HepG2 (cell line): ENCODE data around the gene FAM161A. TPM values are rescaled to one million over a fixed set of nuclear protein-coding genes. Genes with fewer than 3 reads are reported as not detected.
A peak's percentile ranks its signal among the peaks of the same experiment; 100 is the strongest.
"Not testable (repeated sequence)": the region's sequence is repeated elsewhere in the genome, so short reads cannot be mapped to it uniquely, and the experiment has no call there.

Experiments
- ATAC-seq: fragments of 200-7000 bp; cut with Tn5 transposase; 3 replicates; pipeline ENCODE4 v1.9.1; 2020; ENCODE audit warnings: mild to moderate bottlenecking, moderate library complexity
- BruUV-seq: library from RNA; stranded (reverse); fragments of 400-500 nt; replicated peaks from 2 replicates; lab custom pipeline; 2021; lab: Mats Ljungman, UMichigan
- CTCF ChIA-PET: fragments of 300-600 bp; formaldehyde crosslinking; extraction: SDS; loops from one replicate; lab custom pipeline; 2021; ENCODE audit warnings: low total read pairs, inconsistent platforms, low intra/inter-chr PET ratio; lab: Yijun Ruan, JAX
- POLR2A ChIA-PET: fragments of 350-600 bp; sonication (Branson Sonifier 250); formaldehyde crosslinking; loops from one replicate; lab custom pipeline; 2020; ENCODE audit warnings: antibody characterized with exemption, inconsistent platforms; lab: Yijun Ruan, JAX
- DNase-seq: peaks from one replicate; pipeline ENCODE4 v3.0.0-alpha.2; 2015; ENCODE audit warnings: low spot score
- FAIRE-seq: peaks from 3 replicates; lab custom pipeline; 2011; peaks lifted over from hg19 to GRCh38; lab: Jason Lieb, UNC
- H2AFZ ChIP-seq: one replicate; pipeline ENCODE4 v1.6.1; 2011; ENCODE audit warnings: low read length, inconsistent platforms
- H3K27ac ChIP-seq: fragments of 300-600 bp; 3 replicates; pipeline ENCODE4 v1.8.0; 2011; ENCODE audit warnings: mixed run types, mild to moderate bottlenecking, mixed read lengths, low read length, inconsistent platforms; ENCODE audit not compliant: insufficient read depth; ENCODE audit errors: extremely low read length
- H3K27me3 ChIP-seq, 2 experiments: fragments of 200-600 bp in 1 of 2; 2 replicates in 1 of 2; 3 replicates in 1 of 2; pipeline versions ENCODE4 v1.6.0 to v1.8.0; 2011; ENCODE audit warnings: low read length in 2 of 2, mild to moderate bottlenecking in 2 of 2, moderate library complexity in 2 of 2, inconsistent platforms in 1 of 2; ENCODE audit not compliant: insufficient read depth in 2 of 2, control insufficient read depth in 1 of 2
- H3K36me3 ChIP-seq, 2 experiments: fragments of 200-600 bp in 1 of 2; replicated peaks in 1 of 2; 2 replicates in 1 of 2; 3 replicates in 1 of 2; pipeline versions ENCODE4 v1.5.1 to v1.8.0; 2011; ENCODE audit warnings: low read length in 2 of 2, inconsistent platforms in 1 of 2; ENCODE audit not compliant: insufficient read depth in 2 of 2, control insufficient read depth in 1 of 2
- H3K4me1 ChIP-seq: 2 replicates; pipeline ENCODE4 v1.5.1; 2012; ENCODE audit warnings: low read length, inconsistent platforms; ENCODE audit not compliant: insufficient read depth
- H3K4me2 ChIP-seq: 2 replicates; pipeline ENCODE4 v1.6.0; 2011; ENCODE audit warnings: low read depth, low read length, inconsistent platforms
- H3K4me3 ChIP-seq, 3 experiments: fragments of 200-600 bp in 1 of 3; sonication (generic), shearing (Covaris generic) in 1 of 3; replicated peaks in 1 of 3; 2 replicates each; pipeline ENCODE4 v1.5.1; 2011 to 2016; ENCODE audit warnings: low read length in 3 of 3, inconsistent platforms in 2 of 3, low read depth in 2 of 3, mild to moderate bottlenecking in 2 of 3, control low read depth in 1 of 3, mixed read lengths in 1 of 3; ENCODE audit not compliant: insufficient read depth in 1 of 3
- H3K79me2 ChIP-seq: one replicate; pipeline ENCODE4 v1.6.1; 2011; ENCODE audit warnings: low read length, inconsistent platforms; ENCODE audit not compliant: insufficient read depth
- H3K9ac ChIP-seq: 2 replicates; pipeline ENCODE4 v1.6.0; 2011; ENCODE audit warnings: mild to moderate bottlenecking, low read depth, low read length, inconsistent platforms; ENCODE audit not compliant: insufficient read depth
- H3K9me3 ChIP-seq: 2 replicates; pipeline ENCODE4 v1.5.1; 2012; ENCODE audit warnings: mild to moderate bottlenecking, low read length
- H4K20me1 ChIP-seq: 2 replicates; pipeline ENCODE4 v1.6.0; 2011; ENCODE audit warnings: inconsistent platforms, mild to moderate bottlenecking, low read length, moderate library complexity; ENCODE audit not compliant: insufficient read depth
- CREB1 ChIP-seq, 2 experiments: fragments of 450-650 bp in 1 of 2; IDR thresholded peaks; 2 replicates each; pipeline ENCODE4 v1.6.1; 2016 to 2017; ENCODE audit warnings: control low read depth in 1 of 2, mild to moderate bottlenecking in 1 of 2, missing compliant biosample characterization in 1 of 2, missing genetic modification characterization in 1 of 2
- E2F2 ChIP-seq: sonication (generic); formaldehyde crosslinking; IDR thresholded peaks from 2 replicates; pipeline ENCODE4 v1.4.0; 2020; ENCODE audit warnings: missing genetic modification reagents, borderline replicate concordance
- ELF4 ChIP-seq: sonication (generic); formaldehyde crosslinking; IDR thresholded peaks from 2 replicates; pipeline ENCODE4 v1.5.0; 2020; ENCODE audit warnings: missing genetic modification reagents, mild to moderate bottlenecking, moderate library complexity, borderline replicate concordance
- FOSL2 ChIP-seq: sonication (generic); formaldehyde crosslinking; IDR thresholded peaks from 2 replicates; pipeline ENCODE4 v1.4.0; 2020; ENCODE audit warnings: missing genetic modification reagents
- MXD4 ChIP-seq: IDR thresholded peaks from 2 replicates; pipeline ENCODE4 v1.6.1; 2016; ENCODE audit warnings: mild to moderate bottlenecking, missing biosample characterization, missing genetic modification reagents
- ONECUT2 ChIP-seq: sonication (generic); formaldehyde crosslinking; IDR thresholded peaks from 2 replicates; pipeline ENCODE4 v1.4.0; 2020; ENCODE audit warnings: missing genetic modification reagents
- PHB2 ChIP-seq: fragments of 450-650 bp; IDR thresholded peaks from 2 replicates; pipeline ENCODE4 v1.6.1; 2018; ENCODE audit not compliant: partially characterized antibody
- YEATS4 ChIP-seq: sonication (generic); formaldehyde crosslinking; IDR thresholded peaks from 2 replicates; pipeline ENCODE4 v1.4.0; 2020; ENCODE audit warnings: missing genetic modification reagents, borderline replicate concordance
- ZGPAT ChIP-seq: IDR thresholded peaks from 2 replicates; pipeline ENCODE4 v1.6.1; 2016; ENCODE audit warnings: mild to moderate bottlenecking
- ZMYM4 ChIP-seq: sonication (generic); formaldehyde crosslinking; IDR thresholded peaks from 2 replicates; pipeline ENCODE4 v1.8.1; 2023; ENCODE audit warnings: mild to moderate bottlenecking, missing genetic modification reagents
- ZNF570 ChIP-seq: sonication (generic); formaldehyde crosslinking; IDR thresholded peaks from 2 replicates; pipeline ENCODE4 v1.4.0; 2020; ENCODE audit warnings: mild to moderate bottlenecking, missing genetic modification reagents, borderline replicate concordance
- WGBS: methylation state at CpG from one replicate; pipeline ENCODE4 v1.1.6; 2017; ENCODE audit warnings: low lambda C conversion rate; 5-methylcytosine and 5-hydroxymethylcytosine counted together
- in situ Hi-C: cut with HindIII; loops from 2 replicates; pipeline ENCODE4 v1.10.0; 2017; ENCODE audit warnings: low pct_unique_long_range_greater_than_20kb; ENCODE audit not compliant: extremely low pct_ligation_motif_present
- intact Hi-C: fragments of 100-400 bp; cut with micrococcal nuclease; formaldehyde crosslinking; loops from one replicate; pipeline ENCODE4 v1.10.0; 2022; ENCODE audit not compliant: unreplicated experiment
- polyA plus RNA-seq, 8 experiments: library from polyadenylated mRNA; depleted of rRNA in 3 of 8; stranded (reverse) in 7 of 8; unstranded in 1 of 8; fragments of >200 nt; fragmentation: Illumina TruSeq in 4 of 8; extraction: Trizol in 4 of 8; gene quantifications; 2 replicates each; pipeline versions ENCODE4 v1.2.1 to v1.2.3, GENCODE V29; 2011 to 2016; ENCODE audit warnings: low read depth in 4 of 8, missing spikeins in 1 of 8, mixed read lengths in 1 of 8; ENCODE audit not compliant: insufficient read depth in 1 of 8
- total RNA-seq, 5 experiments: library from RNA; depleted of rRNA; stranded (reverse); fragments of >200 nt; fragmentation: Illumina TruSeq; extraction: Trizol; gene quantifications; 2 replicates each; pipeline ENCODE4 v1.2.3, GENCODE V29; 2016; ENCODE audit warnings: low read depth in 1 of 5

Gene FAM161A
- total and polyA plus RNA-seq, 2 of the 13 experiments (the other 11 are each of a cell fraction or from before 2014, with no cell fraction given), result 2.7 to 3.4 TPM

- TF ChIP-seq ZNF570 (CRISPR knock-in tag), result no peak
- TF ChIP-seq ZGPAT (CRISPR knock-in tag), result no peak
- no peak for TF ChIP-seq PHB2
- no peak for TF ChIP-seq CREB1 (IDR thresholded peaks at IDR 0.05)
- TF ChIP-seq CREB1 (CRISPR knock-in tag; IDR thresholded peaks at IDR 0.05), result no peak
- TF ChIP-seq YEATS4 (CRISPR knock-in tag), result no peak
- 0 out of 2 replicates have a peak, but pooled peaks have one; percentile 20 for TF ChIP-seq ZMYM4 (CRISPR knock-in tag)
Measured at GRCh38 chr2:61816480-61817355, 37.1 kb downstream of the FAM161A start (continued).

GRCh38 chr2:61814539-61815160 is 39.2 kb downstream of the FAM161A start:
- Histone ChIP-seq H3K4me3 (no peak overlapping the region), H3K79me2 (no peaks in the 10 kb centered on the region), H3K9me3 (no peaks in the 10 kb centered on the region), H3K27me3 (peaks cover 0 to 9% of the 10 kb centered on the region in 2 experiments; a peak in 4 of 5 replicates), H3K4me1 (peaks cover 13% of the 10 kb centered on the region), H3K9ac (no peak overlapping the region), H4K20me1 (no peaks in the 10 kb centered on the region), H3K4me2 (no peak overlapping the region), H3K27ac (no peak overlapping the region), H3K36me3 (no peaks in the 10 kb centered on the region), H2AFZ (no peak overlapping the region)
- ChIA-PET CTCF (no interaction called here), POLR2A (no interaction called here)
- no peak for ATAC-seq
- intact Hi-C loops, result no loop called here
- FAIRE-seq, result no peak
- DNase-seq, result no peak
- in situ Hi-C loops, result no loop called here
- no TSS peak for BruUV-seq
- 28% methylated on average over 6 of the region's 6 CpGs for WGBS
- TF ChIP-seq E2F2 (CRISPR knock-in tag), result no peak
- TF ChIP-seq MXD4 (CRISPR knock-in tag), result no peak
- no peak for TF ChIP-seq ONECUT2 (CRISPR knock-in tag)
- no peak for TF ChIP-seq FOSL2 (CRISPR knock-in tag)
- TF ChIP-seq ELF4 (CRISPR knock-in tag), result no peak

GRCh38 chr2:61813314-61813713 is 40.5 kb downstream of the FAM161A start:
- H3K9ac ChIP-seq, DNase-seq, FAIRE-seq, H3K79me2 ChIP-seq, BruUV-seq, intact Hi-C loops, H3K27ac ChIP-seq, H3K4me3 ChIP-seq, H3K36me3 ChIP-seq, CTCF ChIA-PET, H4K20me1 ChIP-seq, H3K9me3 ChIP-seq, H2AFZ ChIP-seq, in situ Hi-C loops, POLR2A ChIA-PET, ATAC-seq, H3K4me2 ChIP-seq: not testable (repeated sequence)
- H3K4me1 ChIP-seq, result peaks cover 27% of the 10 kb centered on the region
- peaks cover 0 to 13% of the 10 kb centered on the region in 2 experiments; a peak in 4 of 5 replicates for H3K27me3 ChIP-seq
- 22% methylated on average over 3 of the region's 3 CpGs for WGBS
